ENCODE data around the gene FOXL1. TPM values are rescaled to one million over a fixed set of nuclear protein-coding genes. Genes with fewer than 3 reads are reported as not detected.
"Not testable (repeated sequence)": the region's sequence is repeated elsewhere in the genome, so short reads cannot be mapped to it uniquely, and the experiment has no call there.

The FOXL1 gene
- total RNA-seq, 1 donor = 2.5 TPM

- H3K9me3 ChIP-seq (ENCODE audit: low read depth, low read length) = no peaks in the 10 kb centered on the region
- peak overlapping the region; percentile 3 for H2AFZ ChIP-seq (ENCODE audit: low read length)
- H4K20me1 ChIP-seq (ENCODE audit: insufficient read depth, low read length) = no peaks in the 10 kb centered on the region
- H3K4me2 ChIP-seq (ENCODE audit: insufficient read depth, low read length) = peak overlapping the region; percentile 62
- H3K27me3 ChIP-seq (ENCODE audit: insufficient read depth, low read length) = no peaks in the 10 kb centered on the region
- H3K4me1 ChIP-seq (ENCODE audit: insufficient read depth, low read length) = peaks cover 69% of the 10 kb centered on the region
- H3K79me2 ChIP-seq (ENCODE audit: insufficient read depth, low read length) = peaks cover 47% of the 10 kb centered on the region
- H3K36me3 ChIP-seq (ENCODE audit: insufficient read depth, low read length) = no peaks in the 10 kb centered on the region
- DNase-seq (ENCODE audit: insufficient read length, low spot score, missing footprints) = peak; percentile 93
- H3K27ac ChIP-seq (ENCODE audit: low read depth, low read length) = peak overlapping the region; percentile 100
- peak overlapping the region; percentile 37 for H3K4me3 ChIP-seq (ENCODE audit: insufficient read depth, low read length)
- TF ChIP-seq, protein P1, sequence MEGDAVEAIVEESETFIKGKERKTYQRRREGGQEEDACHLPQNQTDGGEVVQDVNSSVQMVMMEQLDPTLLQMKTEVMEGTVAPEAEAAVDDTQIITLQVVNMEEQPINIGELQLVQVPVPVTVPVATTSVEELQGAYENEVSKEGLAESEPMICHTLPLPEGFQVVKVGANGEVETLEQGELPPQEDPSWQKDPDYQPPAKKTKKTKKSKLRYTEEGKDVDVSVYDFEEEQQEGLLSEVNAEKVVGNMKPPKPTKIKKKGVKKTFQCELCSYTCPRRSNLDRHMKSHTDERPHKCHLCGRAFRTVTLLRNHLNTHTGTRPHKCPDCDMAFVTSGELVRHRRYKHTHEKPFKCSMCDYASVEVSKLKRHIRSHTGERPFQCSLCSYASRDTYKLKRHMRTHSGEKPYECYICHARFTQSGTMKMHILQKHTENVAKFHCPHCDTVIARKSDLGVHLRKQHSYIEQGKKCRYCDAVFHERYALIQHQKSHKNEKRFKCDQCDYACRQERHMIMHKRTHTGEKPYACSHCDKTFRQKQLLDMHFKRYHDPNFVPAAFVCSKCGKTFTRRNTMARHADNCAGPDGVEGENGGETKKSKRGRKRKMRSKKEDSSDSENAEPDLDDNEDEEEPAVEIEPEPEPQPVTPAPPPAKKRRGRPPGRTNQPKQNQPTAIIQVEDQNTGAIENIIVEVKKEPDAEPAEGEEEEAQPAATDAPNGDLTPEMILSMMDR (IDR thresholded peaks at IDR 0.05; ENCODE audit: extremely low read depth, low read depth, low read length) = no peak
These were observed 7.7 kb downstream of the FOXL1 start for GRCh38 chr16:86585821-86586611.

DNA sequence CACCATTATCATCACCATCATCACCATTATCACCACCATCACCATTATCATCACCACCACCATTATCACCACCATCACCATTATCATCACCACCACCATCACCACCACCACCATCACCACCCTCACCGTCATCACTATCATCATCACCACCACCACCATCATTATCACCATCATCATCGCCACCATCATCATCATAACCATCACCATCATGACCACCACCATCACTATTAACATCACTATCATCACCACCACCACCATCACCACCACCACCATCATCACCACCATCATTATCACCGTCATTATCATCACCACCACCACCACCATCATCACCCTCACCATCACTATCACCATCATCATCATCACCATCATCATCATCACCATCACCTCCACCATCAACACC is 9.1 kb downstream of the FOXL1 start:
- H2AFZ ChIP-seq (ENCODE audit: low read length) = no peak overlapping the region
- no peak overlapping the region for H3K4me3 ChIP-seq (ENCODE audit: insufficient read depth, low read length)
- peak overlapping the region; percentile 100 for H3K27ac ChIP-seq (ENCODE audit: low read depth, low read length)
- H3K4me1 ChIP-seq (ENCODE audit: insufficient read depth, low read length) = peaks cover 62% of the 10 kb centered on the region
- no peaks in the 10 kb centered on the region for H3K9me3 ChIP-seq (ENCODE audit: low read depth, low read length)
- H3K36me3 ChIP-seq (ENCODE audit: insufficient read depth, low read length) = no peaks in the 10 kb centered on the region
- H3K27me3 ChIP-seq (ENCODE audit: insufficient read depth, low read length) = no peaks in the 10 kb centered on the region
- H4K20me1 ChIP-seq (ENCODE audit: insufficient read depth, low read length) = no peaks in the 10 kb centered on the region
- no peak overlapping the region for H3K4me2 ChIP-seq (ENCODE audit: insufficient read depth, low read length)
- TF ChIP-seq, protein P1 (IDR thresholded peaks at IDR 0.05; ENCODE audit: extremely low read depth, low read depth, low read length) = no peak
- peaks cover 38% of the 10 kb centered on the region for H3K79me2 ChIP-seq (ENCODE audit: insufficient read depth, low read length)
- DNase-seq (ENCODE audit: insufficient read length, low spot score, missing footprints) = no peak

DNA sequence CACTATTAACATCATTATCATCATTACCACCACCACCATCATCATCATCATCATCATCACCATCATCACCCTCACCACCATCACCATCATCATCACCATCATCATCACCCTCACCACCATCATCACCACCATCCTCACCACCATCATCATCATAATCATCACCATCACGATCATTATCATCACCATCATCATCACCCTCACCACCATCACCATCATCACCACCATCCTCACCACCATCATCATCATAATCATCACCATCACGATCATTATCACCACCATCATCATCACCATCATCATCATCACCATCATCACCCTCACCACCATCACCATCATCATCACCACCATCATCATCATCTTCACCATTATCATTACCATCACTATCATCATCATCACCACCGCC is 9.6 kb downstream of the FOXL1 start:
- not testable (repeated sequence) for DNase-seq (ENCODE audit: insufficient read length, low spot score, missing footprints); H3K36me3 ChIP-seq (ENCODE audit: insufficient read depth, low read length)
- H3K4me1 ChIP-seq (ENCODE audit: insufficient read depth, low read length) = peaks cover 62% of the 10 kb centered on the region

DNA sequence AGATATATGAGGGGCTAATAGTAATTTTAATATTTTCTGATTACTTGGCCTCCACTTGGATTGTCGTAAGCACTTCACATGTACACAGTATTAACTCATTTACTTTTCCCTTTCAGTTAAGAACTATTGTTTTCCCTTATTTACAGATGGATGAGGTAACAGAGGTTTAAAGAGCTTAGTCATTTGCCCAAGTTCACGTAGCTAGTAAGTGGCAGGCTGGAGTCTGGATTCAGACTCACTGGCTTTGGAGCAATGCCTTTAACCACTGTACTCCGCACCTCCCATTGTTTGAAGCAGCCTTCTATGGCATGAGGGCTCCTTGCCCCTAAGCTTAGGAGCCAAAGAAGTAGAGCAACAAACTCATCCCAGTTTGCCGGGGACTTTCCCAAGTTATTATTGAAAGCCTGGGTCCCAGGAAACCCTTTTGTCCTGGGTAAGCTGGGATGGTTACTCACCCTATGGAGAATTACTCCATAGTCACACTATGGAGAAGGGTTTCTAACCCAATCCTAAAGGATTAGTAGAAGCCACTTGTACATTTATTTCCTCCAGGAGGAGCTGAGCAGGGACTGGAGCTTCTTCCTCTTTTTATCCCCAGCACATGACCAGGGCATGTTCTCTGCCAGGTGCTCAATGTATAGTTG is 12.3 kb downstream of the FOXL1 start:
- Histone ChIP-seq H3K4me2 (ENCODE audit: insufficient read depth, low read length) (peak overlapping the region; percentile 32), H3K27ac (ENCODE audit: low read depth, low read length) (peak overlapping the region; percentile 96)

More for the DNA sequence above, 9.6 kb downstream of the FOXL1 start:
- not testable (repeated sequence) for H3K27ac ChIP-seq (ENCODE audit: low read depth, low read length); H2AFZ ChIP-seq (ENCODE audit: low read length); H3K4me2 ChIP-seq (ENCODE audit: insufficient read depth, low read length); H3K27me3 ChIP-seq (ENCODE audit: insufficient read depth, low read length); H3K4me3 ChIP-seq (ENCODE audit: insufficient read depth, low read length); H3K9me3 ChIP-seq (ENCODE audit: low read depth, low read length); H4K20me1 ChIP-seq (ENCODE audit: insufficient read depth, low read length)
- peaks cover 35% of the 10 kb centered on the region for H3K79me2 ChIP-seq (ENCODE audit: insufficient read depth, low read length)

More for the DNA sequence above, 12.3 kb downstream of the FOXL1 start:
- no peaks in the 10 kb centered on the region for H3K36me3 ChIP-seq (ENCODE audit: insufficient read depth, low read length)
- TF ChIP-seq, protein P1 (IDR thresholded peaks at IDR 0.05; ENCODE audit: extremely low read depth, low read depth, low read length) = no peak
- no peak overlapping the region for H3K4me3 ChIP-seq (ENCODE audit: insufficient read depth, low read length)
- H3K79me2 ChIP-seq (ENCODE audit: insufficient read depth, low read length) = peaks cover 29% of the 10 kb centered on the region
- H3K9me3 ChIP-seq (ENCODE audit: low read depth, low read length) = no peaks in the 10 kb centered on the region
- no peaks in the 10 kb centered on the region for H4K20me1 ChIP-seq (ENCODE audit: insufficient read depth, low read length)
- peaks cover 66% of the 10 kb centered on the region for H3K4me1 ChIP-seq (ENCODE audit: insufficient read depth, low read length)
- no peaks in the 10 kb centered on the region for H3K27me3 ChIP-seq (ENCODE audit: insufficient read depth, low read length)
- H2AFZ ChIP-seq (ENCODE audit: low read length) = no peak overlapping the region
- peak; percentile 32 for DNase-seq (ENCODE audit: insufficient read length, low spot score, missing footprints)

Data from osteoblast (primary cell).